Natural killer cell (primary cell): Measurements from ENCODE around the gene PTPRN2. TPM values are rescaled to one million over a fixed set of nuclear protein-coding genes. Genes with fewer than 3 reads are reported as not detected.

Source experiments
- ATAC-seq, 3 donors: fragments of 150-1000 bp in 2 of 3; fragments of 200-7000 bp in 1 of 3; cut with Tn5 transposase; 1 replicate in 1 of 3; 2 replicates in 2 of 3; pipeline ENCODE4 v1.10.0; 2021; ENCODE audit warnings: mild to moderate bottlenecking in 2 of 3, moderate library complexity in 2 of 3
- DNase-seq, 2 donors: peaks; one replicate each; pipeline versions ENCODE4 v3.0.0 to v3.0.0-alpha.2; 2013 to 2021; ENCODE audit warnings: mixed read lengths in 1 of 2
- H3K27ac ChIP-seq: one replicate; pipeline ENCODE4 v1.5.1; 2013; ENCODE audit warnings: mild to moderate bottlenecking, low read length
- H3K27me3 ChIP-seq: one replicate; pipeline ENCODE4 v1.6.1; 2013; ENCODE audit warnings: low read length; ENCODE audit not compliant: control insufficient read depth, insufficient read depth
- H3K36me3 ChIP-seq: one replicate; pipeline ENCODE4 v1.6.1; 2013; ENCODE audit warnings: low read length; ENCODE audit not compliant: control insufficient read depth, insufficient read depth
- H3K4me1 ChIP-seq: one replicate; pipeline ENCODE4 v1.6.1; 2013; ENCODE audit warnings: low read length; ENCODE audit not compliant: control insufficient read depth, insufficient read depth
- H3K4me3 ChIP-seq: one replicate; pipeline ENCODE4 v1.5.1; 2013; ENCODE audit warnings: low read length
- H3K9me3 ChIP-seq: one replicate; pipeline ENCODE4 v1.6.1; 2013; ENCODE audit warnings: low read length; ENCODE audit not compliant: control insufficient read depth, insufficient read depth
- H3K27ac Mint-ChIP-seq, 2 donors: one replicate each; pipeline ENCODE4 v1.8.0; 2022; ENCODE audit warnings: mild to moderate bottlenecking in 2 of 2, mixed read lengths in 2 of 2, moderate library complexity in 1 of 2
- H3K27me3 Mint-ChIP-seq, 2 donors: one replicate each; pipeline ENCODE4 v1.8.0; 2022; ENCODE audit warnings: low read depth in 2 of 2, mixed read lengths in 2 of 2
- H3K36me3 Mint-ChIP-seq: one replicate; pipeline ENCODE4 v1.8.0; 2022; ENCODE audit warnings: mixed read lengths
- H3K4me1 Mint-ChIP-seq, 2 donors: one replicate each; pipeline ENCODE4 v1.8.0; 2022; ENCODE audit warnings: mixed read lengths in 2 of 2
- H3K4me3 Mint-ChIP-seq: one replicate; pipeline ENCODE4 v1.8.0; 2022; ENCODE audit warnings: mild to moderate bottlenecking, moderate library complexity, mixed read lengths
- H3K9me3 Mint-ChIP-seq, 2 donors: one replicate each; pipeline ENCODE4 v1.8.0; 2022; ENCODE audit warnings: mixed read lengths in 2 of 2
- WGBS: methylation state at CpG from one replicate; pipeline ENCODE4 v1.1.7; 2013; ENCODE audit warnings: missing lambda C conversion rate; ENCODE audit not compliant: insufficient coverage; 5-methylcytosine and 5-hydroxymethylcytosine counted together
- intact Hi-C: fragments of 100-400 bp; cut with micrococcal nuclease; formaldehyde crosslinking; loops from one replicate; pipeline ENCODE4 v1.14.2; 2022
- total RNA-seq, 4 donors: library from RNA; stranded (reverse); fragments of 120-200 nt in 1 of 4; gene quantifications; one replicate each; pipeline versions ENCODE4 v1.2.3 to v1.2.4, GENCODE V29; 2013 to 2022
- TF ChIP-seq, protein P1 (sequence below): fragments of 200-600 bp; IDR thresholded peaks from one replicate; pipeline ENCODE4 v1.8.0; 2022; ENCODE audit warnings: antibody characterized with exemption

PTPRN2 gene
- total RNA-seq, 3 donors from 2014 or later (not counting 1 experiment from before 2014, with no cell fraction given) = 1.3 to 2.5 (median 1.9) TPM

DNA sequence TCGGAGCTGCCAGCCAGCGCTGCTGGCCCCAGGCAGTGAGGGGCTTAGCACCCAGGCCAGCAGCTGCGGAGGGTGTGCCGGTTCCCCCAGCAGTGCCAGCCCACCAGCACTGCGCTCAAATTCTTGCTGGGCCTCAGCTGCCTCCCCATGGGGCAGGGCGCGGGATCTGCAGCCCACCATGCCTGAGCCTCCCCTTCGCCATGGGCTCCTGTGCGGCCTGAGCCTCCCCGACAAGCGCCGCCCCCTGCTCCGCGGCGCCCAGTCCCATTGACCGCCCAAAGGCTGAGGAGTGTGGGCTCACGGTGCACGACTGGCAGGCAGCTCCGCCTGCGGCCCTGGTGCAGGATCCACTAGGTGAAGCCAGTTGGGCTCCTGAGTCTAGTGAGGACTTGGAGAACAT lies 525.0 kb downstream of the PTPRN2 start:
- TF ChIP-seq, protein P1, sequence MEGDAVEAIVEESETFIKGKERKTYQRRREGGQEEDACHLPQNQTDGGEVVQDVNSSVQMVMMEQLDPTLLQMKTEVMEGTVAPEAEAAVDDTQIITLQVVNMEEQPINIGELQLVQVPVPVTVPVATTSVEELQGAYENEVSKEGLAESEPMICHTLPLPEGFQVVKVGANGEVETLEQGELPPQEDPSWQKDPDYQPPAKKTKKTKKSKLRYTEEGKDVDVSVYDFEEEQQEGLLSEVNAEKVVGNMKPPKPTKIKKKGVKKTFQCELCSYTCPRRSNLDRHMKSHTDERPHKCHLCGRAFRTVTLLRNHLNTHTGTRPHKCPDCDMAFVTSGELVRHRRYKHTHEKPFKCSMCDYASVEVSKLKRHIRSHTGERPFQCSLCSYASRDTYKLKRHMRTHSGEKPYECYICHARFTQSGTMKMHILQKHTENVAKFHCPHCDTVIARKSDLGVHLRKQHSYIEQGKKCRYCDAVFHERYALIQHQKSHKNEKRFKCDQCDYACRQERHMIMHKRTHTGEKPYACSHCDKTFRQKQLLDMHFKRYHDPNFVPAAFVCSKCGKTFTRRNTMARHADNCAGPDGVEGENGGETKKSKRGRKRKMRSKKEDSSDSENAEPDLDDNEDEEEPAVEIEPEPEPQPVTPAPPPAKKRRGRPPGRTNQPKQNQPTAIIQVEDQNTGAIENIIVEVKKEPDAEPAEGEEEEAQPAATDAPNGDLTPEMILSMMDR = no peak
- H3K36me3 ChIP-seq = no peaks in the 10 kb centered on the region
- DNase-seq (no peak), ATAC-seq (no peak)
- H3K4me3 ChIP-seq = no peak overlapping the region
- no peak overlapping the region for H3K27ac ChIP-seq
- no peaks in the 10 kb centered on the region for H3K27me3 ChIP-seq
- Mint-ChIP-seq H3K4me3 (no peak overlapping the region), H3K36me3 (no peaks in the 10 kb centered on the region), H3K4me1 (no peaks in the 10 kb centered on the region), H3K9me3 (no peaks in the 10 kb centered on the region), H3K27ac (no peak overlapping the region), H3K27me3 (no peaks in the 10 kb centered on the region)
- no peaks in the 10 kb centered on the region for H3K4me1 ChIP-seq
- H3K9me3 ChIP-seq = peaks cover 5% of the 10 kb centered on the region
- 97% methylated on average over 20 of the region's 20 CpGs for WGBS
- intact Hi-C loops = no loop called here

GRCh38 chr7:158061884-158062656 lies 525.6 kb downstream of the PTPRN2 start:
- no peaks in the 10 kb centered on the region for H3K36me3 Mint-ChIP-seq

DNA sequence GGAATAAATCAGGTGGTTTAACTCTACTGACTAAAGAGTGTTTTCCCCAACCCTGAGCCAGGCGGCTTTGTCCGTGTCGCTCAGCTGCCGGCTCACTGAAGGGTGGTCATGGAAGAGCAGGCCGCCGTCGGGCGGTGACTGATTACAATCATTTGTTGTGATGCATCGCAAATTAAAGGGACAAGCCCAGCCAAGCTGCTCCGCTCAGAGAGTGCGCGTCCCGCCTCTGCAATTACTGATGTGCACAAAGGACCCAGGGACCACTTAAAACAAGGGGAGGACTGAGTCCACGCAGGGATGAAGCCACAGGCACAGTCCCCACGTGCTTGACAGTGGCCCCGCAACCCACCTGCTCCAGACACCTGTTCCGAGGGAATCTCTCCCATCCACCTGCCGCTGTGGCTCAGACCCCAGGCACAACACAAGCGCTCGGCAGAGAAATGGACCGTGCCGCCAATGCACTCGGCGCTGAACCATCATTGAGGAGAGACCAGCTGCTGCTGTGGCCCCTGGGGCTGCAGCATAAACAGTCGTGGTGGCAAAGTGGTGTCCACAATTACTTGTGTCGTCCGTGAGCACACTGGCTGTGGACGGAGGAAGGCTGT lies 526.5 kb downstream of the PTPRN2 start:
- no peaks in the 10 kb centered on the region for H3K27me3 Mint-ChIP-seq
- ATAC-seq (no peak), DNase-seq (no peak)
- H3K4me1 Mint-ChIP-seq = no peaks in the 10 kb centered on the region
- no peaks in the 10 kb centered on the region for H3K4me1 ChIP-seq
- 93% methylated on average over 28 of the region's 28 CpGs for WGBS
- no peaks in the 10 kb centered on the region for H3K36me3 Mint-ChIP-seq
- no peaks in the 10 kb centered on the region for H3K27me3 ChIP-seq
- TF ChIP-seq, protein P1 = no peak
- H3K27ac Mint-ChIP-seq = no peak overlapping the region
- H3K9me3 Mint-ChIP-seq = no peaks in the 10 kb centered on the region
- intact Hi-C loops = no loop called here
- H3K4me3 ChIP-seq = no peak overlapping the region
- H3K36me3 ChIP-seq = no peaks in the 10 kb centered on the region
- peaks cover 5% of the 10 kb centered on the region for H3K9me3 ChIP-seq
- H3K27ac ChIP-seq = no peak overlapping the region
- H3K4me3 Mint-ChIP-seq = no peak overlapping the region

More at GRCh38 chr7:158061884-158062656, 525.6 kb downstream of the PTPRN2 start:
- Histone ChIP-seq H3K9me3 (peaks cover 5% of the 10 kb centered on the region), H3K27me3 (no peaks in the 10 kb centered on the region), H3K4me1 (no peaks in the 10 kb centered on the region), H3K4me3 (no peak overlapping the region), H3K27ac (no peak overlapping the region), H3K36me3 (no peaks in the 10 kb centered on the region)
- Mint-ChIP-seq H3K9me3 (no peaks in the 10 kb centered on the region), H3K27me3 (no peaks in the 10 kb centered on the region), H3K27ac (no peak overlapping the region), H3K4me1 (no peaks in the 10 kb centered on the region), H3K4me3 (no peak overlapping the region)
- TF ChIP-seq, protein P1 = no peak
- 91% methylated on average over 24 of the region's 24 CpGs for WGBS
- intact Hi-C loops = no loop called here
- no peak for ATAC-seq
- DNase-seq = no peak
